GM12878 (cell line): ENCODE results near the gene SMPX. TPM values are rescaled to one million over a fixed set of nuclear protein-coding genes. Genes with fewer than 3 reads are reported as not detected.

Experiments
- ATAC-seq: fragments of 200-7000 bp; cut with Tn5 transposase; 3 replicates; pipeline ENCODE4 v1.9.1; 2020; ENCODE audit warnings: mild to moderate bottlenecking, moderate library complexity
- BruUV-seq: library from RNA; stranded (reverse); fragments of 400-500 nt; replicated peaks from 2 replicates; lab custom pipeline; 2021; lab: Mats Ljungman, UMichigan
- CTCF ChIA-PET: fragments of 300-600 bp; sonication (Branson Sonifier 250); formaldehyde crosslinking; extraction: SDS; loops from one replicate; lab custom pipeline; 2021; ENCODE audit warnings: inconsistent platforms; lab: Yijun Ruan, JAX
- POLR2A ChIA-PET: fragments of 350-600 bp; formaldehyde crosslinking; extraction: SDS; loops from one replicate; lab custom pipeline; 2021; ENCODE audit warnings: inconsistent platforms; lab: Charles Lee
- RAD21 ChIA-PET: fragments of 300-600 bp; sonication (Branson Sonifier 250); formaldehyde crosslinking; loops from one replicate; lab custom pipeline; 2023; ENCODE audit warnings: antibody characterized with exemption; ENCODE audit not compliant: unreplicated experiment; lab: Charles Lee
- SMC1A ChIA-PET: fragments of 300-600 bp; sonication (Branson Sonifier 250); formaldehyde crosslinking; loops from one replicate; lab custom pipeline; 2023; ENCODE audit not compliant: unreplicated experiment, uncharacterized antibody; lab: Charles Lee
- DNase-seq: peaks from one replicate; pipeline ENCODE4 v3.0.0-alpha.2; 2011; ENCODE audit warnings: low read depth, low spot score
- FAIRE-seq: peaks from 3 replicates; lab custom pipeline; 2011; peaks lifted over from hg19 to GRCh38; lab: Jason Lieb, UNC
- H2AFZ ChIP-seq: 2 replicates; pipeline ENCODE4 v1.6.0; 2011; ENCODE audit warnings: low read depth, low read length, control low read depth; ENCODE audit not compliant: control insufficient read depth
- H3K27ac ChIP-seq: 2 replicates; pipeline ENCODE4 v1.5.1; 2011; ENCODE audit warnings: control low read depth; ENCODE audit not compliant: control insufficient read depth, insufficient read depth
- H3K27me3 ChIP-seq, 2 experiments: replicated peaks in 1 of 2; 2 replicates each; pipeline versions ENCODE4 v1.6.0 to v1.6.1; 2011; ENCODE audit warnings: low read length in 1 of 2; ENCODE audit not compliant: control insufficient read depth in 2 of 2, insufficient read depth in 2 of 2
- H3K36me3 ChIP-seq, 2 experiments: 2 replicates each; pipeline ENCODE4 v1.5.1; 2011; ENCODE audit warnings: low read length in 1 of 2; ENCODE audit not compliant: control insufficient read depth in 2 of 2, insufficient read depth in 2 of 2
- H3K4me1 ChIP-seq: 2 replicates; pipeline ENCODE4 v1.6.1; 2011; ENCODE audit warnings: mild to moderate bottlenecking, low read length, moderate library complexity, mixed read lengths; ENCODE audit not compliant: control insufficient read depth, insufficient read depth
- H3K4me2 ChIP-seq: 2 replicates; pipeline ENCODE4 v1.6.0; 2011; ENCODE audit warnings: control low read depth; ENCODE audit not compliant: control insufficient read depth, insufficient read depth
- H3K4me3 ChIP-seq: fragments of 200-600 bp; sonication (generic); 2 replicates; pipeline ENCODE4 v1.5.1; 2016
- H3K79me2 ChIP-seq: 2 replicates; pipeline ENCODE4 v1.6.0; 2011; ENCODE audit warnings: low read length; ENCODE audit not compliant: control insufficient read depth, insufficient read depth
- H3K9ac ChIP-seq: 2 replicates; pipeline ENCODE4 v1.8.0; 2011; ENCODE audit warnings: low read length, control low read depth, mixed read lengths; ENCODE audit not compliant: control insufficient read depth, insufficient read depth
- H3K9me3 ChIP-seq: replicated peaks from 3 replicates; pipeline ENCODE4 v1.5.1; 2011; ENCODE audit warnings: mild to moderate bottlenecking, low read length; ENCODE audit not compliant: control insufficient read depth, insufficient read depth
- H4K20me1 ChIP-seq: 2 replicates; pipeline ENCODE4 v1.6.0; 2011; ENCODE audit not compliant: control insufficient read depth, insufficient read depth
- BHLHE40 ChIP-seq, 2 experiments: fragments of 450-650 bp in 1 of 2; IDR thresholded peaks; 2 replicates each; pipeline ENCODE4 v1.6.1; 2011 to 2017; ENCODE audit warnings: low read depth in 2 of 2, borderline replicate concordance in 1 of 2, improper control_type of control experiment in 1 of 2, low read length in 1 of 2, mild to moderate bottlenecking in 1 of 2
- CBX3 ChIP-seq: fragments of 200-600 bp; sonication (generic); IDR thresholded peaks from 2 replicates; pipeline ENCODE4 v1.6.1; 2016; ENCODE audit warnings: low read depth, borderline replicate concordance
- CHD4 ChIP-seq: fragments of 200-600 bp; sonication (generic); IDR thresholded peaks from 2 replicates; pipeline ENCODE4 v1.6.1; 2016; ENCODE audit warnings: mild to moderate bottlenecking
- CUX1 ChIP-seq: IDR thresholded peaks from 2 replicates; pipeline ENCODE4 v1.6.1; 2012; ENCODE audit warnings: improper control_type of control experiment, low read depth, low read length; ENCODE audit not compliant: insufficient replicate concordance
- FOS ChIP-seq: IDR thresholded peaks from 3 replicates; pipeline ENCODE4 v1.6.1; 2011; ENCODE audit warnings: borderline replicate concordance; ENCODE audit not compliant: insufficient read length; ENCODE audit errors: extremely low read depth
- MAX ChIP-seq: IDR thresholded peaks from 2 replicates; pipeline ENCODE4 v1.6.1; 2012; ENCODE audit warnings: low read depth, low read length, improper control_type of control experiment
- RCOR1 ChIP-seq: conservative IDR thresholded peaks from 2 replicates; pipeline ENCODE4 v1.6.1; 2012; ENCODE audit warnings: low read depth, low read length, improper control_type of control experiment
- SIN3A ChIP-seq: IDR thresholded peaks from 2 replicates; pipeline ENCODE4 v1.6.1; 2012; ENCODE audit warnings: low read depth, low read length, improper control_type of control experiment
- SMARCA5 ChIP-seq: fragments of 450-650 bp; IDR thresholded peaks from 2 replicates; pipeline ENCODE4 v1.6.1; 2017; ENCODE audit warnings: mild to moderate bottlenecking
- TAF1 ChIP-seq: IDR thresholded peaks from 2 replicates; pipeline ENCODE4 v1.6.1; 2011; ENCODE audit warnings: mild to moderate bottlenecking, low read depth, low read length, borderline replicate concordance
- TARDBP ChIP-seq: IDR thresholded peaks from 2 replicates; pipeline ENCODE4 v1.6.1; 2016; ENCODE audit warnings: borderline replicate concordance
- ZBTB40 ChIP-seq: fragments of 450-650 bp; IDR thresholded peaks from 2 replicates; pipeline ENCODE4 v1.6.1; 2016; ENCODE audit warnings: mild to moderate bottlenecking, moderate library complexity, borderline replicate concordance
- ZNF384 ChIP-seq: IDR thresholded peaks from 2 replicates; pipeline ENCODE4 v1.6.1; 2012; ENCODE audit warnings: low read depth, mild to moderate bottlenecking, low read length, improper control_type of control experiment, borderline replicate concordance
- ZNF622 ChIP-seq: fragments of 450-650 bp; IDR thresholded peaks from 2 replicates; pipeline ENCODE4 v1.6.1; 2017; ENCODE audit warnings: mild to moderate bottlenecking, inconsistent platforms
- ZSCAN29 ChIP-seq: fragments of 450-650 bp; IDR thresholded peaks from 2 replicates; pipeline ENCODE4 v1.6.1; 2017; ENCODE audit warnings: mild to moderate bottlenecking, moderate library complexity
- WGBS: methylation state at CpG from one replicate; pipeline ENCODE4 v1.1.6; 2016; ENCODE audit warnings: low lambda C conversion rate; ENCODE audit not compliant: insufficient replicate concordance, insufficient coverage; ENCODE audit errors: missing lambda C conversion rate; 5-methylcytosine and 5-hydroxymethylcytosine counted together
- in situ Hi-C: fragments of 300-500 bp; cut with MboI; formaldehyde crosslinking; loops from 9 replicates; pipeline ENCODE4 v1.14.3; 2018; ENCODE audit warnings: mixed read lengths
- intact Hi-C: fragments of 100-400 bp; cut with micrococcal nuclease; formaldehyde crosslinking; loops from one replicate; pipeline ENCODE4 v1.14.2; 2022; ENCODE audit not compliant: unreplicated experiment
- polyA plus RNA-seq, 11 experiments: library from polyadenylated mRNA; depleted of rRNA in 4 of 11; unstranded in 6 of 11; stranded (reverse) in 5 of 11; fragments of >200 nt; fragmentation: Nextera tagmentation in 4 of 11; fragmentation: Illumina TruSeq in 1 of 11; extraction: Ambion mirVana in 4 of 11; extraction: Trizol in 1 of 11; gene quantifications; 1 replicate in 1 of 11; 2 replicates in 10 of 11; pipeline versions ENCODE4 v1.2.1 to v1.2.3, GENCODE V29; 2011 to 2016; ENCODE audit warnings: inconsistent platforms in 2 of 11, missing spikeins in 2 of 11, low read depth in 1 of 11
- total RNA-seq, 4 experiments: library from RNA; depleted of rRNA in 3 of 4; stranded (reverse); fragments of >200 nt in 3 of 4; fragmentation: Illumina TruSeq in 1 of 4; extraction: Trizol in 1 of 4; gene quantifications; 2 replicates each; pipeline versions ENCODE4 v1.2.1 to v1.2.3, GENCODE V29; 2013 to 2021

SMPX gene
- total and polyA plus RNA-seq, 10 of the 15 experiments (the other 5 are each of a cell fraction or from before 2014, with no cell fraction given), result 0.08 to 0.09 TPM; not detected in 8

GRCh38 chrX:21738950-21739287 lies 19.0 kb downstream of the SMPX start:
- in situ Hi-C loops (no loop called here), intact Hi-C loops (loop anchor here (10.0 kb wide), 1 partner anchor 254 kb away; no protein-coding TSS in a partner anchor)
- FAIRE-seq (no peak), DNase-seq (no peak), ATAC-seq (no peak)
- Histone ChIP-seq H3K9ac (no peak overlapping the region), H2AFZ (no peak overlapping the region), H3K27me3 (no peaks in the 10 kb centered on the region), H3K27ac (no peak overlapping the region), H3K9me3 (no peaks in the 10 kb centered on the region), H3K36me3 (no peaks in the 10 kb centered on the region), H4K20me1 (no peaks in the 10 kb centered on the region), H3K4me3 (no peak overlapping the region), H3K4me1 (no peaks in the 10 kb centered on the region), H3K79me2 (no peaks in the 10 kb centered on the region), H3K4me2 (no peak overlapping the region)
- BruUV-seq, result no TSS peak
- ChIA-PET RAD21 (no interaction called here), CTCF (no interaction called here), SMC1A (no interaction called here), POLR2A (no interaction called here)
- WGBS, result 26% methylated on average over 4 of the region's 4 CpGs
- no peak for TF ChIP-seq FOS
- TF ChIP-seq ZNF384, result no peak
- no peak for TF ChIP-seq SIN3A
- TF ChIP-seq BHLHE40 (IDR thresholded peaks at IDR 0.05; ENCODE audit: borderline replicate concordance in 1 of 2, low read depth in 2 of 2, low read length in 1 of 2), result no peak
- no peak for TF ChIP-seq TAF1
- TF ChIP-seq ZSCAN29, result no peak
- no peak for TF ChIP-seq ZNF622
- no peak for TF ChIP-seq SMARCA5
- no peak for TF ChIP-seq CUX1
- no peak for TF ChIP-seq MAX
- no peak for TF ChIP-seq CBX3
- TF ChIP-seq ZBTB40, result no peak
- no peak for TF ChIP-seq RCOR1
- TF ChIP-seq CHD4, result no peak
- TF ChIP-seq TARDBP, result no peak
